ENCODE measurements around the gene PDE6B. TPM values are rescaled to one million over a fixed set of nuclear protein-coding genes. Genes with fewer than 3 reads are reported as not detected.

PDE6B gene
- total RNA-seq, 1 donor, result not detected

- DNase-seq (ENCODE audit: insufficient read length, low spot score, missing footprints), result peak; percentile 34
- no peak overlapping the region for H3K4me3 ChIP-seq (ENCODE audit: insufficient read depth, low read length)
- H2AFZ ChIP-seq (ENCODE audit: low read length), result no peak overlapping the region
Measured at GRCh38 chr4:581181-581580, 44.2 kb upstream of the PDE6B start.

GRCh38 chr4:581753-582361, 43.5 kb upstream of the PDE6B start:
- TF ChIP-seq, protein P1, sequence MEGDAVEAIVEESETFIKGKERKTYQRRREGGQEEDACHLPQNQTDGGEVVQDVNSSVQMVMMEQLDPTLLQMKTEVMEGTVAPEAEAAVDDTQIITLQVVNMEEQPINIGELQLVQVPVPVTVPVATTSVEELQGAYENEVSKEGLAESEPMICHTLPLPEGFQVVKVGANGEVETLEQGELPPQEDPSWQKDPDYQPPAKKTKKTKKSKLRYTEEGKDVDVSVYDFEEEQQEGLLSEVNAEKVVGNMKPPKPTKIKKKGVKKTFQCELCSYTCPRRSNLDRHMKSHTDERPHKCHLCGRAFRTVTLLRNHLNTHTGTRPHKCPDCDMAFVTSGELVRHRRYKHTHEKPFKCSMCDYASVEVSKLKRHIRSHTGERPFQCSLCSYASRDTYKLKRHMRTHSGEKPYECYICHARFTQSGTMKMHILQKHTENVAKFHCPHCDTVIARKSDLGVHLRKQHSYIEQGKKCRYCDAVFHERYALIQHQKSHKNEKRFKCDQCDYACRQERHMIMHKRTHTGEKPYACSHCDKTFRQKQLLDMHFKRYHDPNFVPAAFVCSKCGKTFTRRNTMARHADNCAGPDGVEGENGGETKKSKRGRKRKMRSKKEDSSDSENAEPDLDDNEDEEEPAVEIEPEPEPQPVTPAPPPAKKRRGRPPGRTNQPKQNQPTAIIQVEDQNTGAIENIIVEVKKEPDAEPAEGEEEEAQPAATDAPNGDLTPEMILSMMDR (IDR thresholded peaks at IDR 0.05; ENCODE audit: extremely low read depth, low read depth, low read length), result no peak
- H3K4me3 ChIP-seq (ENCODE audit: insufficient read depth, low read length), result no peak overlapping the region

More at GRCh38 chr4:581181-581580, 44.2 kb upstream of the PDE6B start:
- H3K36me3 ChIP-seq (ENCODE audit: insufficient read depth, low read length), result no peaks in the 10 kb centered on the region
- H3K27ac ChIP-seq (ENCODE audit: low read depth, low read length), result no peak overlapping the region
- H3K9me3 ChIP-seq (ENCODE audit: low read depth, low read length), result no peaks in the 10 kb centered on the region
- TF ChIP-seq, protein P1 (IDR thresholded peaks at IDR 0.05; ENCODE audit: extremely low read depth, low read depth, low read length), result no peak
- no peak overlapping the region for H3K4me2 ChIP-seq (ENCODE audit: insufficient read depth, low read length)
- no peaks in the 10 kb centered on the region for H3K79me2 ChIP-seq (ENCODE audit: insufficient read depth, low read length)
- H4K20me1 ChIP-seq (ENCODE audit: insufficient read depth, low read length), result no peaks in the 10 kb centered on the region
- no peaks in the 10 kb centered on the region for H3K4me1 ChIP-seq (ENCODE audit: insufficient read depth, low read length)
- peaks cover 38% of the 10 kb centered on the region for H3K27me3 ChIP-seq (ENCODE audit: insufficient read depth, low read length)

GRCh38 chr4:583820-584219, 41.6 kb upstream of the PDE6B start:
- Histone ChIP-seq H2AFZ (ENCODE audit: low read length) (no peak overlapping the region), H3K9me3 (ENCODE audit: low read depth, low read length) (no peaks in the 10 kb centered on the region), H3K4me2 (ENCODE audit: insufficient read depth, low read length) (no peak overlapping the region), H3K4me1 (ENCODE audit: insufficient read depth, low read length) (no peaks in the 10 kb centered on the region), H3K79me2 (ENCODE audit: insufficient read depth, low read length) (no peaks in the 10 kb centered on the region), H3K27me3 (ENCODE audit: insufficient read depth, low read length) (peaks cover 19% of the 10 kb centered on the region), H3K27ac (ENCODE audit: low read depth, low read length) (no peak overlapping the region), H3K36me3 (ENCODE audit: insufficient read depth, low read length) (no peaks in the 10 kb centered on the region), H3K4me3 (ENCODE audit: insufficient read depth, low read length) (no peak overlapping the region), H4K20me1 (ENCODE audit: insufficient read depth, low read length) (no peaks in the 10 kb centered on the region)
- DNase-seq (ENCODE audit: insufficient read length, low spot score, missing footprints), result no peak
- TF ChIP-seq, protein P1 (IDR thresholded peaks at IDR 0.05; ENCODE audit: extremely low read depth, low read depth, low read length), result no peak

More at GRCh38 chr4:581753-582361, 43.5 kb upstream of the PDE6B start:
- DNase-seq (ENCODE audit: insufficient read length, low spot score, missing footprints), result peak; percentile 48
- Histone ChIP-seq H3K36me3 (ENCODE audit: insufficient read depth, low read length) (no peaks in the 10 kb centered on the region), H3K9me3 (ENCODE audit: low read depth, low read length) (no peaks in the 10 kb centered on the region), H2AFZ (ENCODE audit: low read length) (no peak overlapping the region), H3K27ac (ENCODE audit: low read depth, low read length) (no peak overlapping the region), H4K20me1 (ENCODE audit: insufficient read depth, low read length) (no peaks in the 10 kb centered on the region), H3K79me2 (ENCODE audit: insufficient read depth, low read length) (no peaks in the 10 kb centered on the region), H3K4me1 (ENCODE audit: insufficient read depth, low read length) (no peaks in the 10 kb centered on the region), H3K27me3 (ENCODE audit: insufficient read depth, low read length) (peaks cover 38% of the 10 kb centered on the region), H3K4me2 (ENCODE audit: insufficient read depth, low read length) (no peak overlapping the region)

- Histone ChIP-seq H3K4me1 (ENCODE audit: insufficient read depth, low read length) (no peaks in the 10 kb centered on the region), H2AFZ (ENCODE audit: low read length) (no peak overlapping the region), H3K4me2 (ENCODE audit: insufficient read depth, low read length) (no peak overlapping the region), H3K9me3 (ENCODE audit: low read depth, low read length) (no peaks in the 10 kb centered on the region), H3K27me3 (ENCODE audit: insufficient read depth, low read length) (no peaks in the 10 kb centered on the region), H3K27ac (ENCODE audit: low read depth, low read length) (no peak overlapping the region), H3K36me3 (ENCODE audit: insufficient read depth, low read length) (no peaks in the 10 kb centered on the region), H3K4me3 (ENCODE audit: insufficient read depth, low read length) (no peak overlapping the region), H3K79me2 (ENCODE audit: insufficient read depth, low read length) (no peaks in the 10 kb centered on the region), H4K20me1 (ENCODE audit: insufficient read depth, low read length) (no peaks in the 10 kb centered on the region)
- DNase-seq (ENCODE audit: insufficient read length, low spot score, missing footprints), result no peak
- TF ChIP-seq, protein P1 (IDR thresholded peaks at IDR 0.05; ENCODE audit: extremely low read depth, low read depth, low read length), result no peak
Measured at GRCh38 chr4:587671-588350, 37.6 kb upstream of the PDE6B start.
